SK-N-SH (cell line): ENCODE measurements around the gene TP53AIP1.

Source experiments
- CHD2 ChIP-seq: fragments of 150-350 bp; IDR thresholded peaks from 2 replicates; pipeline ENCODE4 v1.6.1; 2018; ENCODE audit warnings: low read length; ENCODE audit not compliant: partially characterized antibody
- CTCF ChIP-seq: fragments of 200-600 bp; sonication (generic); IDR thresholded peaks from 2 replicates; pipeline ENCODE4 v1.6.1; 2017; ENCODE audit warnings: antibody characterized with exemption, mild to moderate bottlenecking, moderate library complexity
- MEF2A ChIP-seq: IDR thresholded peaks from 2 replicates; pipeline ENCODE4 v1.4.0; 2012; ENCODE audit warnings: low read depth, borderline replicate concordance
- POLR2AphosphoS5 ChIP-seq: IDR thresholded peaks from 2 replicates; pipeline ENCODE4 v1.6.1; 2012; ENCODE audit warnings: low read depth, low read length
- TAF1 ChIP-seq: IDR thresholded peaks from 2 replicates; pipeline ENCODE4 v1.6.1; 2012; ENCODE audit warnings: low read depth, mild to moderate bottlenecking, low read length, moderate library complexity, borderline replicate concordance
- USF2 ChIP-seq: fragments of 150-350 bp; IDR thresholded peaks from 2 replicates; pipeline ENCODE4 v1.6.1; 2017; ENCODE audit warnings: antibody characterized with exemption, low read length, low read depth, borderline replicate concordance

GRCh38 chr11:128890216-128890542 is 52.5 kb downstream of the TP53AIP1 start:
- TF ChIP-seq CTCF (no peak), CHD2 (no peak), MEF2A (no peak), USF2 (no peak), TAF1 (no peak), POLR2AphosphoS5 (no peak)
